Neutrophil (primary cell): Measurements from ENCODE around the gene UBQLN2.
A peak's percentile ranks its signal among the peaks of the same experiment; 100 is the strongest.

ENCODE experiments used
- H3K27ac ChIP-seq: fragments of 200-600 bp; sonication (generic); 2 replicates; pipeline ENCODE4 v1.5.1; 2016; ENCODE audit warnings: mild to moderate bottlenecking, moderate library complexity
- H3K27me3 ChIP-seq: fragments of 200-600 bp; sonication (generic); 2 replicates; pipeline ENCODE4 v1.6.0; 2016; ENCODE audit warnings: mild to moderate bottlenecking
- H3K36me3 ChIP-seq: fragments of 200-600 bp; sonication (generic); 2 replicates; pipeline ENCODE4 v1.5.1; 2017
- H3K4me1 ChIP-seq, 2 experiments: fragments of 200-600 bp in 1 of 2; sonication (generic) in 1 of 2; 1 replicate in 1 of 2; 2 replicates in 1 of 2; pipeline versions ENCODE4 v1.5.1 to v1.6.1; 2013 to 2016; ENCODE audit warnings: low read depth in 1 of 2, low read length in 1 of 2, mild to moderate bottlenecking in 1 of 2, moderate library complexity in 1 of 2; ENCODE audit not compliant: control insufficient read depth in 1 of 2, insufficient read depth in 1 of 2
- H3K4me3 ChIP-seq, 2 experiments: fragments of 200-600 bp in 1 of 2; sonication (generic) in 1 of 2; 1 replicate in 1 of 2; 2 replicates in 1 of 2; pipeline ENCODE4 v1.5.1; 2013 to 2016; ENCODE audit warnings: low read depth in 1 of 2, low read length in 1 of 2, mild to moderate bottlenecking in 1 of 2, moderate library complexity in 1 of 2
- H3K9me3 ChIP-seq: fragments of 200-600 bp; sonication (generic); 2 replicates; pipeline ENCODE4 v1.5.1; 2016
- CTCF ChIP-seq: fragments of 200-600 bp; sonication (generic); IDR thresholded peaks from 2 replicates; pipeline ENCODE4 v1.5.1; 2016; ENCODE audit warnings: antibody characterized with exemption

UBQLN2 gene

GRCh38 chrX:56557376-56557929 lies 6.0 kb upstream of the UBQLN2 start:
- no peaks in the 10 kb centered on the region for H3K36me3 ChIP-seq
- no peak overlapping the region for H3K4me3 ChIP-seq
- no peaks in the 10 kb centered on the region for H3K4me1 ChIP-seq
- no peaks in the 10 kb centered on the region for H3K27me3 ChIP-seq
- TF ChIP-seq CTCF: no peak
- H3K27ac ChIP-seq: no peak overlapping the region
- no peaks in the 10 kb centered on the region for H3K9me3 ChIP-seq

- Histone ChIP-seq H3K4me3 (peak overlapping the region; percentile 69 to 74), H3K9me3 (no peaks in the 10 kb centered on the region), H3K36me3 (no peaks in the 10 kb centered on the region), H3K27ac (peak overlapping the region; percentile 91), H3K27me3 (no peaks in the 10 kb centered on the region), H3K4me1 (peaks cover 28 to 39% of the 10 kb centered on the region in 2 experiments)
- TF ChIP-seq CTCF: no peak
These were observed 898 bp downstream of the UBQLN2 start for GRCh38 chrX:56564164-56564885.

- TF ChIP-seq CTCF: no peak
- no peaks in the 10 kb centered on the region for H3K36me3 ChIP-seq
These were observed 1.8 kb downstream of the UBQLN2 start for GRCh38 chrX:56564921-56565840.

GRCh38 chrX:56569378-56570057 lies 6.1 kb downstream of the UBQLN2 start:
- Histone ChIP-seq H3K27ac (peak overlapping the region; percentile 42), H3K27me3 (no peaks in the 10 kb centered on the region), H3K4me1 (peaks cover 29 to 35% of the 10 kb centered on the region in 2 experiments), H3K36me3 (peaks cover 5% of the 10 kb centered on the region), H3K4me3 (no peak overlapping the region), H3K9me3 (no peaks in the 10 kb centered on the region)
- TF ChIP-seq CTCF: no peak

More at GRCh38 chrX:56564921-56565840, 1.8 kb downstream of the UBQLN2 start:
- H3K9me3 ChIP-seq: no peaks in the 10 kb centered on the region
- no peaks in the 10 kb centered on the region for H3K27me3 ChIP-seq
- peaks cover 33 to 43% of the 10 kb centered on the region in 2 experiments for H3K4me1 ChIP-seq
- H3K27ac ChIP-seq: peak overlapping the region; percentile 91
- peak overlapping the region; percentile 69 to 74 for H3K4me3 ChIP-seq

- H3K4me1 ChIP-seq: peaks cover 13 to 15% of the 10 kb centered on the region in 2 experiments
- no peak overlapping the region for H3K4me3 ChIP-seq
- TF ChIP-seq CTCF: no peak
- H3K9me3 ChIP-seq: no peaks in the 10 kb centered on the region
- H3K27ac ChIP-seq: no peak overlapping the region
- peaks cover 5% of the 10 kb centered on the region for H3K36me3 ChIP-seq
- H3K27me3 ChIP-seq: no peaks in the 10 kb centered on the region
These were observed 9.5 kb downstream of the UBQLN2 start for GRCh38 chrX:56572975-56573374.
